HEK293T (cell line): ENCODE data around the gene IDH2.

ENCODE experiments used
- CTCF ChIA-PET: fragments of 350-600 bp; formaldehyde crosslinking; extraction: SDS; loops from one replicate; lab custom pipeline; 2021; ENCODE audit warnings: antibody characterized with exemption, inconsistent platforms; lab: Yijun Ruan, JAX
- POLR2A ChIA-PET: fragments of 350-600 bp; formaldehyde crosslinking; extraction: SDS; loops from one replicate; lab custom pipeline; 2020; ENCODE audit warnings: antibody characterized with exemption, inconsistent platforms; lab: Yijun Ruan, JAX
- DNase-seq: peaks from one replicate; pipeline ENCODE4 v3.0.0; 2012; ENCODE audit warnings: mixed read lengths; ENCODE audit errors: extremely low spot score
- ARNT ChIP-seq: fragments of 450-650 bp; IDR thresholded peaks from 2 replicates; pipeline ENCODE4 v1.6.1; 2017; ENCODE audit warnings: mild to moderate bottlenecking
- BHLHE40 ChIP-seq: fragments of 450-650 bp; IDR thresholded peaks from 2 replicates; pipeline ENCODE4 v1.6.1; 2016; ENCODE audit warnings: mild to moderate bottlenecking, moderate library complexity, borderline replicate concordance
- CTBP1 ChIP-seq: fragments of 450-650 bp; IDR thresholded peaks from 2 replicates; pipeline ENCODE4 v1.6.1; 2016; ENCODE audit warnings: borderline replicate concordance
- ELF4 ChIP-seq: fragments of 450-650 bp; IDR thresholded peaks from 2 replicates; pipeline ENCODE4 v1.6.1; 2017; ENCODE audit warnings: antibody characterized with exemption
- FOXA1 ChIP-seq: fragments of 450-650 bp; IDR thresholded peaks from 2 replicates; pipeline ENCODE4 v1.6.1; 2016; ENCODE audit warnings: mild to moderate bottlenecking
- FOXK2 ChIP-seq: fragments of 450-650 bp; IDR thresholded peaks from 2 replicates; pipeline ENCODE4 v1.6.1; 2016; ENCODE audit warnings: mild to moderate bottlenecking
- FOXM1 ChIP-seq: fragments of 450-650 bp; IDR thresholded peaks from 2 replicates; pipeline ENCODE4 v1.6.1; 2017; ENCODE audit warnings: mild to moderate bottlenecking, borderline replicate concordance
- HDGF ChIP-seq: fragments of 450-650 bp; IDR thresholded peaks from 2 replicates; pipeline ENCODE4 v1.6.1; 2017; ENCODE audit warnings: antibody characterized with exemption, borderline replicate concordance
- L3MBTL2 ChIP-seq: fragments of 450-650 bp; conservative IDR thresholded peaks from 2 replicates; pipeline ENCODE4 v1.6.1; 2016; ENCODE audit warnings: mild to moderate bottlenecking
- LEF1 ChIP-seq: fragments of 450-650 bp; IDR thresholded peaks from 2 replicates; pipeline ENCODE4 v1.6.1; 2017; ENCODE audit warnings: mild to moderate bottlenecking, borderline replicate concordance
- NFRKB ChIP-seq: fragments of 450-650 bp; IDR thresholded peaks from 2 replicates; pipeline ENCODE4 v1.6.1; 2016; ENCODE audit warnings: mild to moderate bottlenecking, moderate library complexity
- PKNOX1 ChIP-seq: fragments of 450-650 bp; IDR thresholded peaks from 2 replicates; pipeline ENCODE4 v1.6.1; 2016
- SP1 ChIP-seq: fragments of 450-650 bp; IDR thresholded peaks from 2 replicates; pipeline ENCODE4 v1.6.1; 2017
- SUZ12 ChIP-seq: fragments of 450-650 bp; IDR thresholded peaks from 2 replicates; pipeline ENCODE4 v1.6.1; 2016; ENCODE audit warnings: mild to moderate bottlenecking
- TARDBP ChIP-seq: fragments of 450-650 bp; IDR thresholded peaks from 2 replicates; pipeline ENCODE4 v1.6.1; 2016
- ZNF384 ChIP-seq: fragments of 450-650 bp; IDR thresholded peaks from 2 replicates; pipeline ENCODE4 v1.6.1; 2016

IDH2 gene

GRCh38 chr15:90087454-90088154 is 14.7 kb downstream of the IDH2 start:
- ChIA-PET CTCF (interaction anchor here (0.9 to 1.9 kb wide), 7 partner anchors 12 to 440 kb away, joined by 3 to 6 read pairs (median 3); partner anchors contain the start of gene IDH2), POLR2A (no interaction called here)
- TF ChIP-seq NFRKB (no peak), TARDBP (no peak), ZNF384 (peak; percentile 80)
- DNase-seq = peak; percentile 64

- TF ChIP-seq FOXK2 (no peak), FOXA1 (no peak), TARDBP (no peak), FOXM1 (no peak), HDGF (no peak), L3MBTL2 (no peak), ZNF384 (no peak), LEF1 (no peak)
- CTCF ChIA-PET = interaction anchor here (1.0 to 1.9 kb wide), 6 partner anchors 11 to 188 kb away, joined by 3 to 6 read pairs (median 3); partner anchors contain the start of gene IDH2
- POLR2A ChIA-PET = interaction anchor here (1.5 kb wide), 1 partner anchor 12 kb away, joined by 4 read pairs; no protein-coding TSS in a partner anchor
- peak; percentile 76 for DNase-seq
Observed at GRCh38 chr15:90086868-90087268, 15.4 kb downstream of the IDH2 start.

GRCh38 chr15:90085565-90085964 is 16.7 kb downstream of the IDH2 start:
- POLR2A ChIA-PET = interaction anchor here (1.5 to 1.8 kb wide), 3 partner anchors 11 to 192 kb away, joined by 4 to 6 read pairs (median 5); partner anchors contain the start of genes AP3S2 and ARPIN

GRCh38 chr15:90084876-90085423 is 17.3 kb downstream of the IDH2 start:
- no peak for TF ChIP-seq FOXK2
- no peak for TF ChIP-seq FOXM1
- TF ChIP-seq L3MBTL2 = no peak
- TF ChIP-seq LEF1 = no peak
- TF ChIP-seq CTBP1 = no peak
- CTCF ChIA-PET = no interaction called here
- no peak for DNase-seq
- POLR2A ChIA-PET = interaction anchor here (1.6 to 1.8 kb wide), 2 partner anchors 172 to 191 kb away, joined by 5 to 6 read pairs; partner anchors contain the start of genes AP3S2 and ARPIN

More at GRCh38 chr15:90085565-90085964, 16.7 kb downstream of the IDH2 start:
- TF ChIP-seq FOXK2 = no peak
- TF ChIP-seq BHLHE40 = no peak
- TF ChIP-seq ZNF384 = no peak
- no peak for TF ChIP-seq TARDBP
- no peak for TF ChIP-seq FOXM1
- no peak for TF ChIP-seq ELF4
- no peak for TF ChIP-seq PKNOX1
- no peak for TF ChIP-seq SUZ12
- TF ChIP-seq CTBP1 = no peak
- TF ChIP-seq LEF1 = no peak
- TF ChIP-seq L3MBTL2 = no peak
- TF ChIP-seq ARNT = no peak
- DNase-seq = no peak
- CTCF ChIA-PET = interaction anchor here (0.6 kb wide), 1 partner anchor 153 kb away, joined by 3 read pairs; no protein-coding TSS in a partner anchor

- DNase-seq = no peak
- POLR2A ChIA-PET = interaction anchor here (1.8 kb wide), 1 partner anchor 190 kb away, joined by 6 read pairs; the partner anchor contains the start of gene AP3S2
- TF ChIP-seq TARDBP = no peak
- TF ChIP-seq ARNT = no peak
- CTCF ChIA-PET = no interaction called here
Observed at GRCh38 chr15:90083954-90084607, 18.2 kb downstream of the IDH2 start.

GRCh38 chr15:90083419-90083818 is 18.8 kb downstream of the IDH2 start:
- POLR2A ChIA-PET = no interaction called here

GRCh38 chr15:90082140-90082715 is 20.0 kb downstream of the IDH2 start:
- TF ChIP-seq SP1 = no peak
- TF ChIP-seq TARDBP = no peak
- TF ChIP-seq HDGF = no peak
- no peak for TF ChIP-seq ARNT
- TF ChIP-seq ZNF384 = no peak
- TF ChIP-seq CTBP1 = no peak
- TF ChIP-seq FOXM1 = no peak
- TF ChIP-seq NFRKB = no peak
- TF ChIP-seq SUZ12 = no peak
- no peak for TF ChIP-seq FOXK2
- no peak for TF ChIP-seq FOXA1
- TF ChIP-seq LEF1 = no peak
- TF ChIP-seq ELF4 = no peak
- no peak for TF ChIP-seq L3MBTL2
- DNase-seq = no peak
- POLR2A ChIA-PET = no interaction called here
- CTCF ChIA-PET = interaction anchor here (0.6 kb wide), 1 partner anchor 425 kb away, joined by 4 read pairs; no protein-coding TSS in a partner anchor

More at GRCh38 chr15:90083419-90083818, 18.8 kb downstream of the IDH2 start:
- DNase-seq = no peak
- TF ChIP-seq L3MBTL2 (no peak), FOXM1 (no peak), SUZ12 (no peak), SP1 (no peak), TARDBP (no peak), FOXA1 (no peak), ZNF384 (no peak), BHLHE40 (no peak), ELF4 (no peak)
- CTCF ChIA-PET = no interaction called here
